HG03159 (cell line): ENCODE measurements around the gene BCOR.

Experiments
- ATAC-seq: cut with Tn5 transposase; IDR thresholded peaks from one replicate; pipeline ENCODE4 v1.9.1; 2021; ENCODE audit warnings: mild to moderate bottlenecking, moderate library complexity; ENCODE audit not compliant: unreplicated experiment

BCOR gene

DNA sequence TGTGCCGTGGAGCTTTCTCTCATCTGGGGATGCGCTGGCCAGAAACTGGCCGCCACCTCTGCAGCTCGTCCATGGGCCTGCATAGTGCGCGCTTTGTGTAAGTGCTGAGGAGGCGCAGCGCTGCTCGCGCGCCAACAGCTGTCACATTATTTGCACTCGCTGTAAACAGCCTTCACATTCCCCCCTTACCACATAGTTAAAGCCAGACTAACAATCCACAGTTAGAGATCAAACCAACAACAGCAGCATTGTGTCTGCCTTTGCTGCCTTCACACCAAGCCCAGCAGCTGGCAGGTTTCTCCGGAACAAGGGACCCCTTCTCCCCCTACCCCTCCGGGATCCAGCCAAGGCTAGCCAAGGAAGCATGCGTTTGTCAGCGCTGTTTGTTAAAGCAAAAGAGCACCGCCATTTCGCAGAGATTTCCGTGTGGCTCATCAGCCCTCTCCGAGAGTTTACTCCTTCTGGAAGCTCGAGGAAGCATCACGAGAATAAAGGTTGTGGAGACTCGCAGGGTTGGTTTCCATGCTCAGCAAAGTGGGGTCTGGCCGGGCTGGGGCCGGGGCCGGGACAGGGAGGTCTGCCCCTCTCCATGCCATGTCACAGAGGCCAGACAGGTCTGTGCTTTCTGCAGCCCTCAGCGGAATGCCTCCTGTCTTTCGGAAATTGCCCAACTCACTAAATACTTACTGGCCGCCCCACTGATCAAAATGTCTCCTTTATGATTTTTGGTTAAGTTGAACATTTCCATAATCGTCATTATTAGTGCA is 11.0 kb downstream of the BCOR start:
- no peak for ATAC-seq

DNA sequence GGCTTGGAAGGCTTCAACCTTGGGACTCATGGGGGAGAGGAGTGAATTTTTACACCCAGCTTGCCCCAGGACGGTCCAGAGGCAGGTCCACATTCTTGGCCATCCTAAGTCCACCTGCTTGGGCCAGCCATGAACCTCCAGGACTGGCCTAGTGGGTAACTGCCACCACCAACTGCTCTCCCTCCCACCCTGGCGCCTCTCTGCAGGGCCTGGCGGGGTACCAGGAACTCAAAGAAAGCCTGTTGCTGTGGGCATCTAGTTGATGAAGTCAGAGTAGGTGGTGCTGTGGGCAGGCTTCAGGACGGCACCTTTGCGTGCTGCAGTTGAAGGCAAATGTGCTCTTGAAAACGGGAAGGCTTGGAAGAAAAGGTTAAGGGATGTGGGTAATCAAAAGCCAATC is 12.0 kb downstream of the BCOR start:
- no peak for ATAC-seq

GRCh38 chrX:40085102-40085551 is 12.6 kb downstream of the BCOR start:
- ATAC-seq, result no peak

GRCh38 chrX:40084471-40085101 is 13.2 kb downstream of the BCOR start:
- no peak for ATAC-seq

DNA sequence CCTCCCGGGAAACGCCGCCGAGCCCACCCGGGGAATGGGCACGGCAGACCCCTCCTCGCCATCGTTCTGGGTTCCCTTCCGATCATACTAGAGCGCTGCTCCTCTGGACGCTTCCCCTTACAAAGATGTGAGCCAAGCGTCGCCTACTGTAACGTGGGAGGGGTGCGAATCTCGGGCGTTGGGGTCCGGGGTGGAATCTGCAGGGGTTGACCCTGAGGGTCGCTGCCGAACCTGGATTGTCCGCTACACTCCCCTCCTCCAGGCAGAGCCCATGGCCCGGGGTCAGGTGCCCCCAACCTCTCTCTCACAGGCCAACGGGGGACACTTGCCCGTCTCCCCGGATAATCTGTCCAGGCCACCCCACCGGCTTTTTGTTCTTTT is 13.8 kb downstream of the BCOR start:
- no peak for ATAC-seq

- no peak for ATAC-seq
These were observed 14.4 kb downstream of the BCOR start for GRCh38 chrX:40083120-40083978.

DNA sequence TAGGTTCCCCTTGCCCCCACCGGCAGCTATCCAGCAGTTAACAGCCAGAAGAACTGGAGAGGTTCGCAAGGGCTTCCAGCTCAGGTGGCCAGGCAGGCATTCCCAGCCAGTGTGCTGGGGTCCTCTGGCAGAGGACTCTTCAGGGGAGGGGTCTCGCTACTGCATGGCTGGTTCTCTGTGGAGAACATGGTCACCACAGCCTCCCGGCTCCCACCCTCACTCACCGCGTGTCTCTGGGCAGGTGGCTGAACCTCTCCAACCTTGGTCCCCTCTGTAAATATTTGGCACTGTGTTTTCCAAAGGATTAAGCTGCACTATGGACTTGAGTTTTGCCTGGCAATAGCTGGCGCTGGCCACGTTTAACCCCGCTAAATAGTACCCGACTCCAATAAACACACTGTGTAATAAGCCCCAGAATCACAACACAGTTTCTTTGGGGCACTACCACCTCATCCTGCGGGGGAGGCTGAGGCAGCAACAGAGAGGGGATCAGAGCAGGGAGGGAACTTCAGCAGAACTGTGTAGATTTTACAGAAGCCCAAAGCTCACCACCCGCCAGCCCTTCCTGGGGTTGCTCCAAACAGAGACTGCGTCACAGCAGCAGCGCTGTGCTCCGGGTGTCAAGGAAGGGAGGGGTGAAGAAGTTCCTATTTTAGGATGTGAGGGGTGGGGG is 15.2 kb downstream of the BCOR start:
- ATAC-seq, result no peak

DNA sequence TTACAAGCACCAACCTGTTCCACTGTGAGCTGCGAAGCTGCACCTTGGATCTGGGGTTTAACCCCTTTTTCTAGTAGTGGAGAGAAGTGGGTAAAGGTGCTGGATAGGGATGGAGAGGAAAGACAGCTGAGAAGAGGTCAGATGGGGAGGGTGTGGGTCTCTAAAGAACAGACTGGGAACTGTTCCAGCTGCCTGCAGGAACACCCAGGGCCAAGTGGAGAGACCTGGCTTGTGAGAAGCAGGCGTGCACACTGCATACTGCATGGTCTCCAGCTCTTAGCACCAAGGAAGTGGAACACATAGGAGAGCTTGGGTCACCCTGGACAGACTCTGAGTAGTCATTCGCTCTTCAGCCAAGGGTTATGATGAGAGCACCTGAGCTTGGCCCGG is 16.1 kb downstream of the BCOR start:
- no peak for ATAC-seq

GRCh38 chrX:40080894-40081678 is 16.7 kb downstream of the BCOR start:
- no peak for ATAC-seq

DNA sequence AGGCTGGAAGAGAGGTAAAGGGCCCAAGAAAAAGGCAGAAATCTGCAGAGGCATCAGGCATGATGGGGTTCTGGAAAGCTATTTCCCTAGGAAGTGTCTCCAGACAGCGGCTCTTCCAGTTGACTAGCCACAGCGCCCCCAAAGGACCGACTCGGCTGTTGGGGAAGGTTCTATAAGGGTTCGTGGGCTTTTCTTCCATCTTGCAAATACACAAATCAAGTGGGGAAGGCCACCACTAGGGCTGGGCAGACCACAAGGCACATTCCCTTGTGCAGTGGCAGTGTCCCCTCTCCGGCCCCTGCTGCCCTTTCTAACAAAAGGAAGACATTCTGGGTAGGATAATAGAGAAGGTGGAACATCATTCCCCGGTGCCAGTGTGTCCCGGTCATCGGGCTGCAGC is 18.2 kb downstream of the BCOR start:
- no peak for ATAC-seq

DNA sequence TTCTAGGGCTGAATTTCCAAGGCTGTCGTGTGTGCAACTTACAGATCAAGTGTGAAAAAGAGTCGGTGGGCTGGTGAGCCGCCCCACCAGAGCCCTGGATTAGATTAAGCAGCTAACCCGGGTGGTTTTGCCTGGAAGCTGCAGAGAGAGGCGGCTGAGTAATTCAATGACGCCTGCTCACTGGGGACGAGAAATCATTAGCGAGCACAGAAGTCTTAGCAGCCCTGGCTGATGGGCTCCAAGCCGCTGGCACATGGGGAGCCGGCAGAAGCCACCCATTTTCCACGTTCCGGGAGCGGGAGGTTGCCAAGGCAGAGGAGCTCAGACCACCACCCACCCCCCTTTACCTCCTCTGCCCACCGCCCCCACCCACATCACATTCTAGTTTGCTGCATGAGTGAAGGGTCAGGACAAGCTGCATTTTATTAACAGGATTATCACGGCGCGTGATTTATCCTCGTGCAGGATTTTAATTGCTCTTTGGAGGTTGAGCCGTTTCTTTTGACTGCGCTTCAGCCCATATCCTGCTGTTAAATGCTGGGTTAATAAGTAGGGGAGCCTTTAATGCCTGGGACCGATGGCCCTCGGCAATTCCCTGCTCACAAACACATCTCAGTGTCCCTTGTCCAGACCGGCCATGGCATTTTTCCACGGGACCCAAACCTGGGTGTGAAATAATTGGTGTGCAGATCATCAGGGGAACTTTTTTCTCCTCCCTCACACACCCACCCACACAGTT is 19.1 kb downstream of the BCOR start:
- ATAC-seq, result no peak

GRCh38 chrX:40077906-40078305 is 19.9 kb downstream of the BCOR start:
- no peak for ATAC-seq

DNA sequence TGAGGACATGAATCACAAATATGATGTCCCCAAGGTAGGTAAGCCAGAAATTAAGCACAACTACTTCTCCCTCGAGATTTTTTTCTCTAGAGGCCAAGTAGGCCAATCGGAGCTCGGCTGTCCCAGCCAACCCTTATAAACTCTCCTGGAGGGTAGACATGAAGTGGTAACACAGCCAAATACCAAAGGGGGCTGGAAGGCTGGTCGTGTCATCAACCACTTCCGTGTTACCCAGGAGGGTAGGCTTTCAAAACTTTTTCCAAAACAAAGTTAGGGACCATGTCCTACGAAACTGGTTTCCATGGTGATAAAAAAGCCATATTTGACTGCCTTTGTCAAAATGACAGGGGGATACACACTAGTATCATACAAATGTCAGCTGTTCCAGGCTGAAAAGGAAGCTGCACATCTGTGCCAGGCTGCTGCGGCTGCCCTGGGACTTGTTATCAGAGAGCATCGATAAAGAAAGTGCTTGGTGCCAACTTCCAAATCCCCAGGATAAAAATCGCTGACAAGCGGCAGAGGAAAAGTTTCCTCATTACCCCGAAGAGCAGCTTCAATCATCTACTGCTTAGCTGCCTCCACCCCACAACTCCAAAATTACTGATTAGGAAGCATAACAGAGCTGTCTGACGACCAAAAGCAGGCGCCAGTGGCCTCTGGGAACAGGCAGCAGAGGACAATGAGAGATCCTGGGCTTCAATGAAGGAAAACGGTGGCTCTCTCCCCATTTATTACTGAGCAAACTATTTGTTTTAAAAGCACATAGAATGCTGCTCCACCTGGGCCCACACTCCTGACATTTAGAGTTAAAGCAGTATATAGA is 20.8 kb downstream of the BCOR start:
- no peak for ATAC-seq

DNA sequence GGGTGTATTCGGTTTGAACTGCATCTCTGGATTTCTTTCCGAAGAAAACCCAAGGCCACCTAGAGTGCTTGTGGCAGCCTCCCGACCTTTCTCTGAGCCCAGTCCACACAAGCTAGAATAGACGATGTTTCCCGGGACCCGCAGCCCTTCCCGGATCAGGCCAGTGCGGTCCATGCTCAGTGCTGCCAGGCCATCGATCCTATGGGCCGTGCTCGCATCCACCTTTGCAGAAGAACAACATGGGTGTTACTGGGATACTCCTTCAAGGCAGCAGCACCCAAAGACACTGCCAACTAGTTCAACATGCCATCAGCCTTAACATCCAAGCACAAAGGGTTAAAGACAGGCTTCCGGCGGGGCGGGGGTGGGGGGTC is 22.8 kb downstream of the BCOR start:
- no peak for ATAC-seq

- no peak for ATAC-seq
These were observed 23.4 kb downstream of the BCOR start for GRCh38 chrX:40074080-40074958.

- ATAC-seq, result no peak
These were observed 24.2 kb downstream of the BCOR start for GRCh38 chrX:40073439-40074054.

DNA sequence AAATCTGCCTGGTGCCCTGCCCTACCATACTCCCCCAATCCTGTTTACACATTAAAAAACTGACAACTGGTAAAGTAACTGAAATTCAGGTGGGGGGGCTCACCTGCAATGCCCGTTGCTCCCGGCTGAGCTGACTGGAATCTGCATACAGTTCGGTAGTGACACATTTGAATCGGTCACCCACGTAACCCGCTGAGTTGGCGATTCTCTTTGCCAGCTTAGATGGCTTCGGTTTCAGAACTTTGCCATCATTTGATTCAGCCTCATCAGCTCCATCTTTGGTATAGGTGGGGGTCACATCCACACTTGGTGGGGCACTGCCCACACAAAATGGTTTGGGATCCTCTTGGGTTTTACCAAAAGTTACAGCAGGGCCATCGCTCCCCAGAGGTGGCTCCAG is 25.5 kb downstream of the BCOR start:
- no peak for ATAC-seq

DNA sequence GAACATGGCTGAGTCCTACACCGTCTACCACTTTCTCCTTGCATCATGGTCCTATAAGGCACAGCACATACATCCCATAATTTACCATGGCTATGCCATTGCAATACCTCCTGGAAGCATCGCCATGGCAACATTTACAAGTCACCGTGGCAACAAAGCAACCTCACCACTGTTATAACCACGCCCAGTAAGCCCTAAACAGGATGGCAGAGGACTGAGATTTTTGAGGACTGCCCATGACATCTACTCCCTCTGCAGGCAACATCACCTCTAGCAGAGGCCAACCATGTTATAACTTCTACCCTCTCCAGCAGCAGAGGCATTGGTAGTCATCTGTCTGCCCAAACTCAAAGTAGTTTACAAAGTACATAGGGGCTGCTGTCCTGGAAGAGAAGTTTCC is 29.7 kb downstream of the BCOR start:
- ATAC-seq, result no peak
